A549 (cell line): Measurements from ENCODE around the gene PPM1H.

Experiments
- JUN ChIP-seq, 2 experiments: fragments of >200 bp; sonication (Bioruptor Twin); formaldehyde crosslinking; IDR thresholded peaks; 2 replicates in 1 of 2; 3 replicates in 1 of 2; pipeline ENCODE4 v1.6.1; 2016 to 2017
- POLR2A ChIP-seq: IDR thresholded peaks from 2 replicates; pipeline ENCODE4 v1.6.1; 2012; ENCODE audit warnings: mild to moderate bottlenecking, low read length
- RFX5 ChIP-seq: fragments of 450-650 bp; IDR thresholded peaks from 2 replicates; pipeline ENCODE4 v1.7.1; 2014; ENCODE audit warnings: antibody characterized with exemption, mild to moderate bottlenecking, moderate library complexity
- SMC3 ChIP-seq: fragments of >200 bp; sonication (Bioruptor Twin); formaldehyde crosslinking; IDR thresholded peaks from 3 replicates; pipeline ENCODE4 v1.6.1; 2018; ENCODE audit warnings: inconsistent platforms
- TFCP2L1 ChIP-seq: fragments of 250-450 bp; sonication (Bioruptor Pico); IDR thresholded peaks from 2 replicates; pipeline ENCODE4 v1.5.0; 2021; ENCODE audit warnings: mild to moderate bottlenecking
- ZC3H11A ChIP-seq: fragments of 450-650 bp; IDR thresholded peaks from 2 replicates; pipeline ENCODE4 v1.6.1; 2014; ENCODE audit warnings: antibody characterized with exemption, mild to moderate bottlenecking
- TF ChIP-seq, protein P1 (sequence below): fragments of 200-600 bp; sonication (generic); IDR thresholded peaks from 2 replicates; pipeline ENCODE4 v1.6.1; 2016; ENCODE audit warnings: antibody characterized with exemption, mild to moderate bottlenecking, moderate library complexity
- TF ChIP-seq, protein P2 (sequence below): fragments of >200 bp; sonication (Bioruptor Twin); formaldehyde crosslinking; IDR thresholded peaks from 2 replicates; pipeline ENCODE4 v1.6.1; 2016
- TF ChIP-seq, protein P3 (sequence below): fragments of >200 bp; sonication (Bioruptor Twin); formaldehyde crosslinking; IDR thresholded peaks from 3 replicates; pipeline ENCODE4 v1.5.1; 2016
- TF ChIP-seq, protein P4 (sequence below): IDR thresholded peaks from 2 replicates; pipeline ENCODE4 v1.6.1; 2012

DNA sequence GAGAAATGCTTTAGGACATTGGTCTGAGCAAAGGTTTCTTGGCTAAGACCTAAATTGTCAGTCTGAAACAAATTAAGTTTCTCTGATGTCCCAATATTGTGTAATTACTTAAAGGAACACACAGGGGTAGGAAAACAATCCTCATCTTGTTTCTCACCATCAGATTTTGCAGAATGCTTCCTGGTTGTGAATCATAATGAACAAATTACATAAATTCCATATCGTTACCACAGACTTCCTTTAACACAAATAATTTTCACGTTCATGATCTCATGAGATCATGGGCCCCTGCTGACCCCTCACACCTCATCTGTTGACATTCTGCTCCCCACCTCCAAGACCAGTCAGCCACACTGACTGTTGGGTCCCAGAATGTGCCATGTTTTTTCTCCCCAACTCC is 274.2 kb downstream of the PPM1H start:
- TF ChIP-seq, protein P1, sequence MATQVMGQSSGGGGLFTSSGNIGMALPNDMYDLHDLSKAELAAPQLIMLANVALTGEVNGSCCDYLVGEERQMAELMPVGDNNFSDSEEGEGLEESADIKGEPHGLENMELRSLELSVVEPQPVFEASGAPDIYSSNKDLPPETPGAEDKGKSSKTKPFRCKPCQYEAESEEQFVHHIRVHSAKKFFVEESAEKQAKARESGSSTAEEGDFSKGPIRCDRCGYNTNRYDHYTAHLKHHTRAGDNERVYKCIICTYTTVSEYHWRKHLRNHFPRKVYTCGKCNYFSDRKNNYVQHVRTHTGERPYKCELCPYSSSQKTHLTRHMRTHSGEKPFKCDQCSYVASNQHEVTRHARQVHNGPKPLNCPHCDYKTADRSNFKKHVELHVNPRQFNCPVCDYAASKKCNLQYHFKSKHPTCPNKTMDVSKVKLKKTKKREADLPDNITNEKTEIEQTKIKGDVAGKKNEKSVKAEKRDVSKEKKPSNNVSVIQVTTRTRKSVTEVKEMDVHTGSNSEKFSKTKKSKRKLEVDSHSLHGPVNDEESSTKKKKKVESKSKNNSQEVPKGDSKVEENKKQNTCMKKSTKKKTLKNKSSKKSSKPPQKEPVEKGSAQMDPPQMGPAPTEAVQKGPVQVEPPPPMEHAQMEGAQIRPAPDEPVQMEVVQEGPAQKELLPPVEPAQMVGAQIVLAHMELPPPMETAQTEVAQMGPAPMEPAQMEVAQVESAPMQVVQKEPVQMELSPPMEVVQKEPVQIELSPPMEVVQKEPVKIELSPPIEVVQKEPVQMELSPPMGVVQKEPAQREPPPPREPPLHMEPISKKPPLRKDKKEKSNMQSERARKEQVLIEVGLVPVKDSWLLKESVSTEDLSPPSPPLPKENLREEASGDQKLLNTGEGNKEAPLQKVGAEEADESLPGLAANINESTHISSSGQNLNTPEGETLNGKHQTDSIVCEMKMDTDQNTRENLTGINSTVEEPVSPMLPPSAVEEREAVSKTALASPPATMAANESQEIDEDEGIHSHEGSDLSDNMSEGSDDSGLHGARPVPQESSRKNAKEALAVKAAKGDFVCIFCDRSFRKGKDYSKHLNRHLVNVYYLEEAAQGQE = no peak
- no peak for TF ChIP-seq POLR2A
- TF ChIP-seq, protein P2, sequence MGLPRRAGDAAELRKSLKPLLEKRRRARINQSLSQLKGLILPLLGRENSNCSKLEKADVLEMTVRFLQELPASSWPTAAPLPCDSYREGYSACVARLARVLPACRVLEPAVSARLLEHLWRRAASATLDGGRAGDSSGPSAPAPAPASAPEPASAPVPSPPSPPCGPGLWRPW = no peak
- TF ChIP-seq, protein P3, sequence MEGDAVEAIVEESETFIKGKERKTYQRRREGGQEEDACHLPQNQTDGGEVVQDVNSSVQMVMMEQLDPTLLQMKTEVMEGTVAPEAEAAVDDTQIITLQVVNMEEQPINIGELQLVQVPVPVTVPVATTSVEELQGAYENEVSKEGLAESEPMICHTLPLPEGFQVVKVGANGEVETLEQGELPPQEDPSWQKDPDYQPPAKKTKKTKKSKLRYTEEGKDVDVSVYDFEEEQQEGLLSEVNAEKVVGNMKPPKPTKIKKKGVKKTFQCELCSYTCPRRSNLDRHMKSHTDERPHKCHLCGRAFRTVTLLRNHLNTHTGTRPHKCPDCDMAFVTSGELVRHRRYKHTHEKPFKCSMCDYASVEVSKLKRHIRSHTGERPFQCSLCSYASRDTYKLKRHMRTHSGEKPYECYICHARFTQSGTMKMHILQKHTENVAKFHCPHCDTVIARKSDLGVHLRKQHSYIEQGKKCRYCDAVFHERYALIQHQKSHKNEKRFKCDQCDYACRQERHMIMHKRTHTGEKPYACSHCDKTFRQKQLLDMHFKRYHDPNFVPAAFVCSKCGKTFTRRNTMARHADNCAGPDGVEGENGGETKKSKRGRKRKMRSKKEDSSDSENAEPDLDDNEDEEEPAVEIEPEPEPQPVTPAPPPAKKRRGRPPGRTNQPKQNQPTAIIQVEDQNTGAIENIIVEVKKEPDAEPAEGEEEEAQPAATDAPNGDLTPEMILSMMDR = no peak
- no peak for TF ChIP-seq SMC3
- TF ChIP-seq, protein P4, sequence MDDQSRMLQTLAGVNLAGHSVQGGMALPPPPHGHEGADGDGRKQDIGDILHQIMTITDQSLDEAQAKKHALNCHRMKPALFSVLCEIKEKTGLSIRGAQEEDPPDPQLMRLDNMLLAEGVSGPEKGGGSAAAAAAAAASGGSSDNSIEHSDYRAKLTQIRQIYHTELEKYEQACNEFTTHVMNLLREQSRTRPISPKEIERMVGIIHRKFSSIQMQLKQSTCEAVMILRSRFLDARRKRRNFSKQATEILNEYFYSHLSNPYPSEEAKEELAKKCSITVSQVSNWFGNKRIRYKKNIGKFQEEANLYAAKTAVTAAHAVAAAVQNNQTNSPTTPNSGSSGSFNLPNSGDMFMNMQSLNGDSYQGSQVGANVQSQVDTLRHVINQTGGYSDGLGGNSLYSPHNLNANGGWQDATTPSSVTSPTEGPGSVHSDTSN = no peak
- TF ChIP-seq RFX5 = no peak
- no peak for TF ChIP-seq TFCP2L1 (CRISPR knock-in tag)
- no peak for TF ChIP-seq ZC3H11A
- no peak for TF ChIP-seq JUN (IDR thresholded peaks at IDR 0.05)
